ENCODE measurements around the gene SIDT2.

DNA sequence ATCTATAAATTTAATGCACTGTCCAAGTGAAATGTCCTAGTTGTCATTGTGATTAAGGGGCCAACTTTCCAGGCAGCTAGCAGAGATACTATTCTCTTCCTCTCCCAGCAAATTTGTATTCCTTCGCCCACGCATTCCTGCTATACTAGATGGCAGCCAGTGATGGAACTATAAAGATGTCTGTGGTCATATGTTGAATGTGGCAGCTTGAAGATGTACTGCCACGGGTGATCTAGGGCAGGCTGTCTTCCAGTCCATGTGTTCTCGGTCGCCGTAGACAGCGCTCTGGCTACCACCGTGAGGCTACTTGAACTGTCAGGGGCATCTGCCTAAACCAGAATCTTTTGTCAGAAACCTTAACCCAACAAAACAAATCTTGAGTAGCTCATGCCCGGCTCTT lies 8.3 kb upstream of the SIDT2 start:
- TF ChIP-seq, protein P1, sequence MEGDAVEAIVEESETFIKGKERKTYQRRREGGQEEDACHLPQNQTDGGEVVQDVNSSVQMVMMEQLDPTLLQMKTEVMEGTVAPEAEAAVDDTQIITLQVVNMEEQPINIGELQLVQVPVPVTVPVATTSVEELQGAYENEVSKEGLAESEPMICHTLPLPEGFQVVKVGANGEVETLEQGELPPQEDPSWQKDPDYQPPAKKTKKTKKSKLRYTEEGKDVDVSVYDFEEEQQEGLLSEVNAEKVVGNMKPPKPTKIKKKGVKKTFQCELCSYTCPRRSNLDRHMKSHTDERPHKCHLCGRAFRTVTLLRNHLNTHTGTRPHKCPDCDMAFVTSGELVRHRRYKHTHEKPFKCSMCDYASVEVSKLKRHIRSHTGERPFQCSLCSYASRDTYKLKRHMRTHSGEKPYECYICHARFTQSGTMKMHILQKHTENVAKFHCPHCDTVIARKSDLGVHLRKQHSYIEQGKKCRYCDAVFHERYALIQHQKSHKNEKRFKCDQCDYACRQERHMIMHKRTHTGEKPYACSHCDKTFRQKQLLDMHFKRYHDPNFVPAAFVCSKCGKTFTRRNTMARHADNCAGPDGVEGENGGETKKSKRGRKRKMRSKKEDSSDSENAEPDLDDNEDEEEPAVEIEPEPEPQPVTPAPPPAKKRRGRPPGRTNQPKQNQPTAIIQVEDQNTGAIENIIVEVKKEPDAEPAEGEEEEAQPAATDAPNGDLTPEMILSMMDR (IDR thresholded peaks at IDR 0.05) = no peak
- TF ChIP-seq, protein P2, sequence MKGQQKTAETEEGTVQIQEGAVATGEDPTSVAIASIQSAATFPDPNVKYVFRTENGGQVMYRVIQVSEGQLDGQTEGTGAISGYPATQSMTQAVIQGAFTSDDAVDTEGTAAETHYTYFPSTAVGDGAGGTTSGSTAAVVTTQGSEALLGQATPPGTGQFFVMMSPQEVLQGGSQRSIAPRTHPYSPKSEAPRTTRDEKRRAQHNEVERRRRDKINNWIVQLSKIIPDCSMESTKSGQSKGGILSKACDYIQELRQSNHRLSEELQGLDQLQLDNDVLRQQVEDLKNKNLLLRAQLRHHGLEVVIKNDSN (CRISPR knock-in tag; IDR thresholded peaks at IDR 0.05) = no peak
- TF ChIP-seq GTF2I (CRISPR knock-in tag; conservative IDR thresholded peaks at IDR 0.05) = no peak
- no peak for TF ChIP-seq JUN (CRISPR knock-in tag; IDR thresholded peaks at IDR 0.05)
- TF ChIP-seq CREB1 (CRISPR knock-in tag; IDR thresholded peaks at IDR 0.05) = no peak
- TF ChIP-seq SP1 (CRISPR knock-in tag; conservative IDR thresholded peaks at IDR 0.05) = no peak
- TF ChIP-seq, protein P3, sequence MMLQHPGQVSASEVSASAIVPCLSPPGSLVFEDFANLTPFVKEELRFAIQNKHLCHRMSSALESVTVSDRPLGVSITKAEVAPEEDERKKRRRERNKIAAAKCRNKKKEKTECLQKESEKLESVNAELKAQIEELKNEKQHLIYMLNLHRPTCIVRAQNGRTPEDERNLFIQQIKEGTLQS (CRISPR knock-in tag; conservative IDR thresholded peaks at IDR 0.05) = no peak
- TF ChIP-seq, protein P4, sequence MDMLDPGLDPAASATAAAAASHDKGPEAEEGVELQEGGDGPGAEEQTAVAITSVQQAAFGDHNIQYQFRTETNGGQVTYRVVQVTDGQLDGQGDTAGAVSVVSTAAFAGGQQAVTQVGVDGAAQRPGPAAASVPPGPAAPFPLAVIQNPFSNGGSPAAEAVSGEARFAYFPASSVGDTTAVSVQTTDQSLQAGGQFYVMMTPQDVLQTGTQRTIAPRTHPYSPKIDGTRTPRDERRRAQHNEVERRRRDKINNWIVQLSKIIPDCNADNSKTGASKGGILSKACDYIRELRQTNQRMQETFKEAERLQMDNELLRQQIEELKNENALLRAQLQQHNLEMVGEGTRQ (CRISPR knock-in tag; IDR thresholded peaks at IDR 0.05) = no peak
- TF ChIP-seq CREM (CRISPR knock-in tag; IDR thresholded peaks at IDR 0.05) = no peak
- no peak for TF ChIP-seq HMGA2 (CRISPR knock-in tag; IDR thresholded peaks at IDR 0.05)
- TF ChIP-seq, protein P5, sequence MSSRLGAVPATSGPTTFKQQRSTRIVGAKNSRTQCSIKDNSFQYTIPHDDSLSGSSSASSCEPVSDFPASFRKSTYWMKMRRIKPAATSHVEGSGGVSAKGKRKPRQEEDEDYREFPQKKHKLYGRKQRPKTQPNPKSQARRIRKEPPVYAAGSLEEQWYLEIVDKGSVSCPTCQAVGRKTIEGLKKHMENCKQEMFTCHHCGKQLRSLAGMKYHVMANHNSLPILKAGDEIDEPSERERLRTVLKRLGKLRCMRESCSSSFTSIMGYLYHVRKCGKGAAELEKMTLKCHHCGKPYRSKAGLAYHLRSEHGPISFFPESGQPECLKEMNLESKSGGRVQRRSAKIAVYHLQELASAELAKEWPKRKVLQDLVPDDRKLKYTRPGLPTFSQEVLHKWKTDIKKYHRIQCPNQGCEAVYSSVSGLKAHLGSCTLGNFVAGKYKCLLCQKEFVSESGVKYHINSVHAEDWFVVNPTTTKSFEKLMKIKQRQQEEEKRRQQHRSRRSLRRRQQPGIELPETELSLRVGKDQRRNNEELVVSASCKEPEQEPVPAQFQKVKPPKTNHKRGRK (CRISPR knock-in tag; IDR thresholded peaks at IDR 0.05; ENCODE audit: borderline replicate concordance) = no peak
- TF ChIP-seq, protein P6, sequence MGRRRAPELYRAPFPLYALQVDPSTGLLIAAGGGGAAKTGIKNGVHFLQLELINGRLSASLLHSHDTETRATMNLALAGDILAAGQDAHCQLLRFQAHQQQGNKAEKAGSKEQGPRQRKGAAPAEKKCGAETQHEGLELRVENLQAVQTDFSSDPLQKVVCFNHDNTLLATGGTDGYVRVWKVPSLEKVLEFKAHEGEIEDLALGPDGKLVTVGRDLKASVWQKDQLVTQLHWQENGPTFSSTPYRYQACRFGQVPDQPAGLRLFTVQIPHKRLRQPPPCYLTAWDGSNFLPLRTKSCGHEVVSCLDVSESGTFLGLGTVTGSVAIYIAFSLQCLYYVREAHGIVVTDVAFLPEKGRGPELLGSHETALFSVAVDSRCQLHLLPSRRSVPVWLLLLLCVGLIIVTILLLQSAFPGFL (CRISPR knock-in tag; IDR thresholded peaks at IDR 0.05; ENCODE audit: borderline replicate concordance) = no peak
- TF ChIP-seq, protein P7, sequence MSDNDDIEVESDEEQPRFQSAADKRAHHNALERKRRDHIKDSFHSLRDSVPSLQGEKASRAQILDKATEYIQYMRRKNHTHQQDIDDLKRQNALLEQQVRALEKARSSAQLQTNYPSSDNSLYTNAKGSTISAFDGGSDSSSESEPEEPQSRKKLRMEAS (CRISPR knock-in tag; IDR thresholded peaks at IDR 0.05) = no peak

Measured in WTC11 (cell line).